ENCODE results near the gene CLDN1.
"Not testable (repeated sequence)": the region's sequence is repeated elsewhere in the genome, so short reads cannot be mapped to it uniquely, and the experiment has no call there.

CLDN1 gene

GRCh38 chr3:190291994-190292584 lies 30.2 kb downstream of the CLDN1 start:
- DNase-seq, result no peak

GRCh38 chr3:190289989-190290388 lies 32.3 kb downstream of the CLDN1 start:
- no peak for DNase-seq

- DNase-seq, result no peak
Measured at GRCh38 chr3:190288836-190289235, 33.4 kb downstream of the CLDN1 start.

GRCh38 chr3:190286014-190286413 lies 36.2 kb downstream of the CLDN1 start:
- no peak for DNase-seq

GRCh38 chr3:190281308-190282051 lies 40.8 kb downstream of the CLDN1 start:
- DNase-seq, result no peak

GRCh38 chr3:190279690-190280089 lies 42.6 kb downstream of the CLDN1 start:
- DNase-seq, result no peak

GRCh38 chr3:190272747-190273146 lies 49.5 kb downstream of the CLDN1 start:
- no peak for DNase-seq

GRCh38 chr3:190269101-190269500 lies 53.1 kb downstream of the CLDN1 start:
- no peak for DNase-seq

- not testable (repeated sequence) for DNase-seq
Measured at GRCh38 chr3:190267464-190267863, 54.8 kb downstream of the CLDN1 start.

GRCh38 chr3:190266913-190267290 lies 55.3 kb downstream of the CLDN1 start:
- DNase-seq, result no peak

GRCh38 chr3:190266265-190266912 lies 55.9 kb downstream of the CLDN1 start:
- DNase-seq, result no peak

GRCh38 chr3:190265796-190266195 lies 56.5 kb downstream of the CLDN1 start:
- DNase-seq, result no peak

- no peak for DNase-seq
Measured at GRCh38 chr3:190265126-190265525, 57.1 kb downstream of the CLDN1 start.

GRCh38 chr3:190261740-190262139 lies 60.5 kb downstream of the CLDN1 start:
- no peak for DNase-seq

- DNase-seq, result no peak
Measured at GRCh38 chr3:190261015-190261414, 61.2 kb downstream of the CLDN1 start.

- no peak for DNase-seq
Measured at GRCh38 chr3:190260301-190260700, 61.9 kb downstream of the CLDN1 start.

GRCh38 chr3:190258634-190259033 lies 63.6 kb downstream of the CLDN1 start:
- DNase-seq, result peak; percentile 5

Data from hematopoietic multipotent progenitor cell treated with erythropoietin and hydrocortisone succinate and interleukin-3 and kit ligand, for 6 days (in vitro differentiated cells).